ENCODE measurements around the gene PLA2G12B.
"Not testable (repeated sequence)": the region's sequence is repeated elsewhere in the genome, so short reads cannot be mapped to it uniquely, and the experiment has no call there.

Gene PLA2G12B

GRCh38 chr10:72924351-72924750 is 30.3 kb downstream of the PLA2G12B start:
- Mint-ChIP-seq H3K9me3 (peaks cover 15% of the 10 kb centered on the region), H3K36me3 (ENCODE audit: low read depth) (no peaks in the 10 kb centered on the region), H3K4me1 (ENCODE audit: low read depth) (no peaks in the 10 kb centered on the region), H3K27me3 (ENCODE audit: low read depth) (peaks cover 20% of the 10 kb centered on the region), H3K27ac (no peak overlapping the region), H3K4me3 (no peak overlapping the region)
- no peak for DNase-seq (ENCODE audit: low spot score)

GRCh38 chr10:72921147-72921683 is 33.4 kb downstream of the PLA2G12B start:
- H3K27ac Mint-ChIP-seq; H3K4me3 Mint-ChIP-seq; H3K36me3 Mint-ChIP-seq (ENCODE audit: low read depth); DNase-seq (ENCODE audit: low spot score); H3K4me1 Mint-ChIP-seq (ENCODE audit: low read depth): not testable (repeated sequence)
- Mint-ChIP-seq H3K9me3 (peaks cover 15% of the 10 kb centered on the region), H3K27me3 (ENCODE audit: low read depth) (peaks cover 22% of the 10 kb centered on the region)

- no peak overlapping the region for H3K27ac Mint-ChIP-seq
- no peak overlapping the region for H3K4me3 Mint-ChIP-seq
- no peaks in the 10 kb centered on the region for H3K36me3 Mint-ChIP-seq (ENCODE audit: low read depth)
Observed at GRCh38 chr10:72918352-72918751, 36.3 kb downstream of the PLA2G12B start.

DNA sequence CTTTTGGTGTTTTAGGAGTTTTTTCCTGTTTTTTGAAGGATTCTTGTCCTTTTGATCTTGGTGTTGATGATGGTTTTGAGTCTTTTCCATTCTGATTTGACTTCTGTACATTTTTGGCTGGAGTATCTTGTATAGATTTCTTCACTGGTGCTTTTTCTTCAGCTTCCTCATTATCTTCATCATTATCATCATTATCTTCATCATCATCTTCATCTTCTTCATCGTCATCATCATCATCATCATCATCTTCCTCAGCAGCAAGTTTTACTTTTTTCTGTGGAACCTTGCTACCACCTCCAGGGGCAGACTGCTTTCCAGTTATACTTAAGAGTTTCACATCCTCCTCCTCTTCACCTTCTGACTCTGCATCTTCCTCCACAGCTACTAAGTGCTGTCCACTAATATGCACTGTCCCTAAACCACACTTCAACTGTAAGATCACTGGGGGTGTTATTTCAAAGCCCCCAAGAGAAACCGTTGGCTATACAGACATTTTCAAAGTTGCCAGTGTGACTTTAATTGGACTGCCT is 36.7 kb downstream of the PLA2G12B start:
- not testable (repeated sequence) for DNase-seq (ENCODE audit: low spot score); H3K4me3 Mint-ChIP-seq; H3K4me1 Mint-ChIP-seq (ENCODE audit: low read depth); H3K27ac Mint-ChIP-seq; H3K36me3 Mint-ChIP-seq (ENCODE audit: low read depth)
- Mint-ChIP-seq H3K27me3 (ENCODE audit: low read depth) (peaks cover 24% of the 10 kb centered on the region), H3K9me3 (peaks cover 15% of the 10 kb centered on the region)

More at GRCh38 chr10:72918352-72918751, 36.3 kb downstream of the PLA2G12B start:
- Mint-ChIP-seq H3K27me3 (ENCODE audit: low read depth) (peaks cover 24% of the 10 kb centered on the region), H3K4me1 (ENCODE audit: low read depth) (no peaks in the 10 kb centered on the region), H3K9me3 (peaks cover 15% of the 10 kb centered on the region)
- DNase-seq (ENCODE audit: low spot score): no peak

GRCh38 chr10:72917201-72917600 is 37.4 kb downstream of the PLA2G12B start:
- not testable (repeated sequence) for H3K27ac Mint-ChIP-seq; H3K36me3 Mint-ChIP-seq (ENCODE audit: low read depth); DNase-seq (ENCODE audit: low spot score); H3K4me1 Mint-ChIP-seq (ENCODE audit: low read depth); H3K4me3 Mint-ChIP-seq
- Mint-ChIP-seq H3K9me3 (peaks cover 12% of the 10 kb centered on the region), H3K27me3 (ENCODE audit: low read depth) (peaks cover 24% of the 10 kb centered on the region)

GRCh38 chr10:72913287-72913686 is 41.3 kb downstream of the PLA2G12B start:
- no peak for DNase-seq (ENCODE audit: low spot score)
- Mint-ChIP-seq H3K27me3 (ENCODE audit: low read depth) (peaks cover 4% of the 10 kb centered on the region), H3K4me1 (ENCODE audit: low read depth) (no peaks in the 10 kb centered on the region), H3K4me3 (no peak overlapping the region), H3K27ac (no peak overlapping the region), H3K36me3 (ENCODE audit: low read depth) (no peaks in the 10 kb centered on the region), H3K9me3 (no peaks in the 10 kb centered on the region)

- Mint-ChIP-seq H3K4me3 (no peak overlapping the region), H3K27me3 (ENCODE audit: low read depth) (peaks cover 2% of the 10 kb centered on the region)
Observed at GRCh38 chr10:72912736-72913135, 41.9 kb downstream of the PLA2G12B start.

DNA sequence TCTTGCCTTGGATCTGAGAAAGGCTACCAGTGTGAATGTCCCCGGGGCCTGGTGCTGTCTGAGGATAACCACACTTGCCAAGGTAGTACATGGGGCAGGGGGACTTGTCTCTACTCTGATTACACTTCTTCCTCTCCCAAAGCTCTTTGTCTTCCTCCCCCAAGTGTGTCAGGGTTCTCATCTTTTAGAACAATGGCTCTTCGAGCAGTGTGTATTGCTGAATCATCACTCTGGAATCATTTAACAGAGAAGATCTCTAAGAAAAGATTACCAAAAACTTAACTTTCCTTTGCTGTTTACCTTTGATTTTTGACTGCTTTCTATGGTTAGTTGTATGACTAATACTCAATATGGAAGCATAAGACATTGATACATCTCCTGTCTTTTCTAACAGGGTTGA is 42.8 kb downstream of the PLA2G12B start:
- Mint-ChIP-seq H3K27me3 (ENCODE audit: low read depth) (peaks cover 2% of the 10 kb centered on the region), H3K4me1 (ENCODE audit: low read depth) (no peaks in the 10 kb centered on the region), H3K27ac (no peak overlapping the region), H3K9me3 (no peaks in the 10 kb centered on the region), H3K36me3 (ENCODE audit: low read depth) (no peaks in the 10 kb centered on the region), H3K4me3 (no peak overlapping the region)
- no peak for DNase-seq (ENCODE audit: low spot score)

More at GRCh38 chr10:72912736-72913135, 41.9 kb downstream of the PLA2G12B start:
- Mint-ChIP-seq H3K4me1 (ENCODE audit: low read depth) (no peaks in the 10 kb centered on the region), H3K9me3 (no peaks in the 10 kb centered on the region), H3K27ac (no peak overlapping the region), H3K36me3 (ENCODE audit: low read depth) (no peaks in the 10 kb centered on the region)
- DNase-seq (ENCODE audit: low spot score): no peak

DNA sequence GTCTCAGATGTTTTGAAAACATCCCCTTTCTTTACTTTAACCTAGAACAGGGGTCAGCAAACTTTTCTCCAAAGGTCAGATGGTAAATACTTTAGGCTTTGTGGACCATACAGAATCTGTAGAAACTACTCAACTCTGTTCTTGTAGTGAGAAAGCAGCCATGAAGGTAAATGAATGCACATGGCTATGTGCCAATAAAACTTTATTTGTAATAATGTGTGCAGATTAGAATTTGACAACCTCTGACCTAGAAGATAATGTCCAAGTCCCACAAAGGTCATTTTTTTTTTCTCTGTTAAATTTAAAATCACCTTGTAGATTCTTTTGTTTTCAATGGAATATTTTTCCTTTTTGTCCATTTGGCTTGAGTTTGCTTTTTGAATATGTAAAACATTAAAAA is 43.9 kb downstream of the PLA2G12B start:
- Mint-ChIP-seq H3K9me3 (no peaks in the 10 kb centered on the region), H3K36me3 (ENCODE audit: low read depth) (no peaks in the 10 kb centered on the region), H3K27ac (no peak overlapping the region), H3K4me1 (ENCODE audit: low read depth) (no peaks in the 10 kb centered on the region), H3K4me3 (no peak overlapping the region), H3K27me3 (ENCODE audit: low read depth) (peaks cover 2% of the 10 kb centered on the region)
- no peak for DNase-seq (ENCODE audit: low spot score)

DNA sequence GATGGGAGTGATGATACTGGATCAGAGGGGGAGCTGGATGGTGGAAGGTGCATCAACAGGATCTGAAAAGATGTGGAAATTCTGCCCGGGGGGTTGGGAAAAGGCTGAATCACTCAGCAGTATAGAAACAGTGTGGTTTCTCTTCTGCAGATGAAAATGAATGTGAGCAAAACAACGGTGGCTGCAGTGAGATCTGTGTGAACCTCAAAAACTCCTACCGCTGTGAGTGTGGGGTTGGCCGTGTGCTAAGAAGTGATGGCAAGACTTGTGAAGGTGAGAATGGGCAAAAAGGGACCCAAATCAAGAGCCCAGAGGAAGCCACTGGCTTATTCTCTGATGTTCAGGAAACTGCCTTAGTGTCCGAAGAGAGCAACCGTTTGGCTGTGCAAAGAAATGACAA is 48.2 kb downstream of the PLA2G12B start:
- DNase-seq (ENCODE audit: low spot score): no peak
- Mint-ChIP-seq H3K27ac (no peak overlapping the region), H3K4me3 (no peak overlapping the region), H3K27me3 (ENCODE audit: low read depth) (no peaks in the 10 kb centered on the region), H3K36me3 (ENCODE audit: low read depth) (no peaks in the 10 kb centered on the region), H3K4me1 (ENCODE audit: low read depth) (no peaks in the 10 kb centered on the region), H3K9me3 (no peaks in the 10 kb centered on the region)

- no peaks in the 10 kb centered on the region for H3K4me1 Mint-ChIP-seq (ENCODE audit: low read depth)
- H3K27me3 Mint-ChIP-seq (ENCODE audit: low read depth): no peaks in the 10 kb centered on the region
- no peak overlapping the region for H3K27ac Mint-ChIP-seq
- DNase-seq (ENCODE audit: low spot score): no peak
- no peaks in the 10 kb centered on the region for H3K9me3 Mint-ChIP-seq
- no peak overlapping the region for H3K4me3 Mint-ChIP-seq
- no peaks in the 10 kb centered on the region for H3K36me3 Mint-ChIP-seq (ENCODE audit: low read depth)
Observed at GRCh38 chr10:72904806-72905205, 49.8 kb downstream of the PLA2G12B start.

DNA sequence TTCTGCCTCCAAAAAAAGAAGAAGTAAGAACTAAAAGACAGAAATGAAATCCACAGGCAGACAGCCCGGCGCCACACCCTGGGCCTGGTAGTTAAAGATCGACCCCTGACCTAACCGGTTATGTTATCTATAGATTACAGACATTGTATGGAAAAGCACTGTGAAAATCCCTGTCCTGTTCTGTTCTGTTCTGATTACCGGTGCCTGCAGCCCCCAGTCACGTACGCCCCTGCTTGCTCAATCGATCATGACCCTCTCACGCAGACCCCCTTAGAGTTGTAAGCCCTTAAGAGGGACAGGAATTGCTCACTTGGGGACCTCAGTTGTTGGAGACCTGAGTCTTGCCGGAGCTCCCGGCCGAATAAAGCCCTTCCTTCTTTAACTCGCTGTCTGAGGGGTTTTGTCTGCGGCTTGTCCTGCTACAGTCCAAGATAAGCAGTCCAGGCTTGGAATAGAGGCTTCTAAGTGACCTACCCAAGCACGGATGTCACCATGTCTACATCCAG is 50.6 kb downstream of the PLA2G12B start:
- not testable (repeated sequence) for H3K4me1 Mint-ChIP-seq (ENCODE audit: low read depth); H3K27ac Mint-ChIP-seq; H3K4me3 Mint-ChIP-seq; H3K36me3 Mint-ChIP-seq (ENCODE audit: low read depth); H3K9me3 Mint-ChIP-seq; DNase-seq (ENCODE audit: low spot score); H3K27me3 Mint-ChIP-seq (ENCODE audit: low read depth)

DNA sequence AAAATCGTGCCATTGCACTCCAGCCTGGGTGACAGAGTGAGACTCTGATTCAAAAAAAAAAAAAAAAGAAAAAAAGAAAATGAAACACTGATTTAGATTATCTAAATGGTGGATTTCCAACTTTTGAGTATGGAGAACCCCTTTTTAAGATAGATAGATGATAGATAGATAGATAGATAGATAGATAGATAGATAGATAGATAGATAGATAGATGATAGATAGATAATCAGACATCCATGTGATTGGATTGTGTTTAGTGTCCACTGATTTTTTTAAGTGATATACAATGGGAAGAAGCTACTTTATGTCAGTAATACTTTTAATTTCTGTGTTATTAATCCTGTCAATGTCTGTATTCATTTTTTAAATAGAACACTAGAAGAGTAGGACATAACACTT is 55.1 kb downstream of the PLA2G12B start:
- Mint-ChIP-seq H3K4me1 (ENCODE audit: low read depth) (no peaks in the 10 kb centered on the region), H3K27me3 (ENCODE audit: low read depth) (no peaks in the 10 kb centered on the region), H3K36me3 (ENCODE audit: low read depth) (no peaks in the 10 kb centered on the region), H3K9me3 (no peaks in the 10 kb centered on the region), H3K4me3 (no peak overlapping the region), H3K27ac (no peak overlapping the region)
- DNase-seq (ENCODE audit: low spot score): no peak

DNA sequence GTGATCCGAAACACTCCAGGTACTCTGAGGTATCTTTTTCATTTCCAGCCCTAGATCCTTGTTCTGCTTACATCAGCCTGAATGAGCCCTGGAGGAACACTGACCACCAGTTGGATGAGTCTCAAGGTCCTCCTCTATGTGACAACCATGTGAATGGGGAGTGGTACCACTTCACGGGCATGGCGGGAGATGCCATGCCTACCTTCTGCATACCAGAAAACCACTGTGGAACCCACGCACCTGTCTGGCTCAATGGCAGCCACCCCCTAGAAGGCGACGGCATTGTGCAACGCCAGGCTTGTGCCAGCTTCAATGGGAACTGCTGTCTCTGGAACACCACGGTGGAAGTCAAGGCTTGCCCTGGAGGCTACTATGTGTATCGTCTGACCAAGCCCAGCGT is 56.0 kb downstream of the PLA2G12B start:
- DNase-seq (ENCODE audit: low spot score): no peak
- no peak overlapping the region for H3K27ac Mint-ChIP-seq
- no peaks in the 10 kb centered on the region for H3K4me1 Mint-ChIP-seq (ENCODE audit: low read depth)
- no peaks in the 10 kb centered on the region for H3K9me3 Mint-ChIP-seq
- no peaks in the 10 kb centered on the region for H3K27me3 Mint-ChIP-seq (ENCODE audit: low read depth)
- H3K4me3 Mint-ChIP-seq: no peak overlapping the region
- no peaks in the 10 kb centered on the region for H3K36me3 Mint-ChIP-seq (ENCODE audit: low read depth)

Data from T-helper 2 cell treated with Interferon-gamma antibody and Interleukin-4, amounts not matched to agents 5 μg/mL and 100 μg/mL, for 36 hours (primary cell).